A549 (cell line): ENCODE measurements around the gene GABRD. TPM values are rescaled to one million over a fixed set of nuclear protein-coding genes. Genes with fewer than 3 reads are reported as not detected.

ENCODE experiments used
- ATAC-seq, 2 experiments: fragments of 200-7000 bp in 1 of 2; fragments of >200 bp in 1 of 2; cut with Nextera tagmentation in 1 of 2; cut with Tn5 transposase in 1 of 2; 3 replicates each; pipeline versions ENCODE4 v1.8.0 to v1.9.1; 2018 to 2020; ENCODE audit warnings: mild to moderate bottlenecking in 1 of 2, moderate library complexity in 1 of 2
- CTCF ChIA-PET: fragments of 300-600 bp; sonication (Branson Sonifier 250); formaldehyde crosslinking; extraction: SDS; loops from one replicate; lab custom pipeline; 2021; ENCODE audit warnings: antibody characterized with exemption, inconsistent platforms; lab: Yijun Ruan, JAX
- POLR2A ChIA-PET: fragments of 350-600 bp; formaldehyde crosslinking; extraction: SDS; loops from one replicate; lab custom pipeline; 2021; ENCODE audit warnings: antibody characterized with exemption, inconsistent platforms; lab: Yijun Ruan, JAX
- DNase-seq, 2 experiments: peaks; one replicate each; pipeline versions ENCODE4 v3.0.0 to v3.0.0-alpha.2; 2011 to 2016; ENCODE audit warnings: low read depth in 1 of 2, low spot score in 1 of 2
- FAIRE-seq: peaks from 2 replicates; lab custom pipeline; 2011; peaks lifted over from hg19 to GRCh38; lab: Jason Lieb, UNC
- H3K27ac ChIP-seq, 2 experiments: fragments of >200 bp; sonication (Bioruptor Twin); formaldehyde crosslinking; 3 replicates each; pipeline ENCODE4 v1.5.1; 2016 to 2017
- H3K4me1 ChIP-seq: fragments of >200 bp; sonication (Bioruptor Twin); formaldehyde crosslinking; 3 replicates; pipeline ENCODE4 v1.6.1; 2016
- H3K4me2 ChIP-seq: fragments of >200 bp; sonication (Bioruptor Twin); formaldehyde crosslinking; 3 replicates; pipeline ENCODE4 v1.6.1; 2016
- H3K4me3 ChIP-seq: fragments of >200 bp; sonication (Bioruptor Twin); formaldehyde crosslinking; 3 replicates; pipeline ENCODE4 v1.5.1; 2016
- H3K9me3 ChIP-seq: fragments of >200 bp; sonication (Bioruptor Twin); formaldehyde crosslinking; 3 replicates; pipeline ENCODE4 v1.6.1; 2016
- CEBPB ChIP-seq, 2 experiments: fragments of >200 bp in 1 of 2; sonication (Bioruptor Twin) in 1 of 2; formaldehyde crosslinking in 1 of 2; IDR thresholded peaks; 2 replicates each; pipeline ENCODE4 v1.6.1; 2012 to 2016
- EHF ChIP-seq: fragments of 250-450 bp; sonication (Bioruptor Pico); IDR thresholded peaks from 2 replicates; pipeline ENCODE4 v1.5.0; 2020; ENCODE audit warnings: mild to moderate bottlenecking
- EHMT2 ChIP-seq: fragments of 200-600 bp; sonication (generic); IDR thresholded peaks from 2 replicates; pipeline ENCODE4 v1.6.1; 2016; ENCODE audit warnings: antibody characterized with exemption, low read depth, mild to moderate bottlenecking, moderate library complexity
- EP300 ChIP-seq, 2 experiments: fragments of >200 bp; sonication (Bioruptor Twin); formaldehyde crosslinking; IDR thresholded peaks; 2 replicates in 1 of 2; 3 replicates in 1 of 2; pipeline ENCODE4 v1.6.1; 2016 to 2017
- ESRRA ChIP-seq: fragments of 150-350 bp; IDR thresholded peaks from 2 replicates; pipeline ENCODE4 v1.6.1; 2014; ENCODE audit warnings: mild to moderate bottlenecking, low read length, borderline replicate concordance
- FOSB ChIP-seq: fragments of 250-450 bp; sonication (Bioruptor Pico); IDR thresholded peaks from 2 replicates; pipeline ENCODE4 v1.5.0; 2020; ENCODE audit warnings: mild to moderate bottlenecking, moderate library complexity
- FOXS1 ChIP-seq: fragments of 250-450 bp; sonication (Bioruptor Pico); IDR thresholded peaks from 2 replicates; pipeline ENCODE4 v1.5.0; 2020; ENCODE audit warnings: mild to moderate bottlenecking, moderate library complexity
- GATA3 ChIP-seq: IDR thresholded peaks from 2 replicates; pipeline ENCODE4 v1.6.1; 2012; ENCODE audit warnings: borderline replicate concordance
- HDAC2 ChIP-seq: fragments of 200-600 bp; sonication (generic); IDR thresholded peaks from 2 replicates; pipeline ENCODE4 v1.6.1; 2016
- HEYL ChIP-seq: fragments of 250-450 bp; sonication (Bioruptor Pico); IDR thresholded peaks from 2 replicates; pipeline ENCODE4 v1.8.0; 2021; ENCODE audit warnings: mild to moderate bottlenecking, moderate library complexity
- HOXB5 ChIP-seq: fragments of 250-450 bp; sonication (Bioruptor Pico); IDR thresholded peaks from 2 replicates; pipeline ENCODE4 v1.5.0; 2020; ENCODE audit warnings: mild to moderate bottlenecking, moderate library complexity
- JUNB ChIP-seq: fragments of >200 bp; sonication (Bioruptor Twin); formaldehyde crosslinking; IDR thresholded peaks from 2 replicates; pipeline ENCODE4 v1.6.1; 2016
- MYC ChIP-seq: IDR thresholded peaks from 2 replicates; pipeline ENCODE4 v1.6.1; 2012; ENCODE audit warnings: mild to moderate bottlenecking, inconsistent platforms, low read length, improper control_type of control experiment, borderline replicate concordance
- PHF8 ChIP-seq: fragments of 200-600 bp; sonication (generic); IDR thresholded peaks from 2 replicates; pipeline ENCODE4 v1.6.1; 2016; ENCODE audit warnings: low read depth, mild to moderate bottlenecking, antibody characterized with exemption, moderate library complexity, borderline replicate concordance
- RAD21 ChIP-seq, 2 experiments: fragments of >200 bp in 1 of 2; sonication (Bioruptor Twin) in 1 of 2; formaldehyde crosslinking in 1 of 2; IDR thresholded peaks in 1 of 2; conservative IDR thresholded peaks in 1 of 2; 2 replicates in 1 of 2; 3 replicates in 1 of 2; pipeline ENCODE4 v1.6.1; 2012 to 2018; ENCODE audit warnings: inconsistent platforms in 1 of 2
- RCOR1 ChIP-seq: fragments of 150-350 bp; IDR thresholded peaks from 2 replicates; pipeline ENCODE4 v1.6.1; 2014; ENCODE audit warnings: antibody characterized with exemption, low read length, low read depth
- RFX5 ChIP-seq: fragments of 450-650 bp; IDR thresholded peaks from 2 replicates; pipeline ENCODE4 v1.7.1; 2014; ENCODE audit warnings: antibody characterized with exemption, mild to moderate bottlenecking, moderate library complexity
- SMC3 ChIP-seq: fragments of >200 bp; sonication (Bioruptor Twin); formaldehyde crosslinking; IDR thresholded peaks from 3 replicates; pipeline ENCODE4 v1.6.1; 2018; ENCODE audit warnings: inconsistent platforms
- ZC3H11A ChIP-seq: fragments of 450-650 bp; IDR thresholded peaks from 2 replicates; pipeline ENCODE4 v1.6.1; 2014; ENCODE audit warnings: antibody characterized with exemption, mild to moderate bottlenecking
- WGBS: methylation state at CpG from one replicate; pipeline ENCODE4 v1.1.6; 2017; ENCODE audit errors: missing lambda C conversion rate; 5-methylcytosine and 5-hydroxymethylcytosine counted together
- polyA plus RNA-seq, 4 experiments: library from polyadenylated mRNA; depleted of rRNA in 3 of 4; stranded (reverse); fragments of >200 nt; fragmentation: RNase III in 1 of 4; extraction: RNeasy Plus Mini Kit Qiagen cat#74134 plus additional on column Dnase treatment in 1 of 4; gene quantifications; 2 replicates in 3 of 4; 3 replicates in 1 of 4; pipeline ENCODE4 v1.2.3, GENCODE V29; 2011 to 2017
- TF ChIP-seq, protein P1 (sequence below): fragments of 150-350 bp; IDR thresholded peaks from 2 replicates; pipeline ENCODE4 v1.6.1; 2014; ENCODE audit warnings: low read depth, mild to moderate bottlenecking, low read length
- TF ChIP-seq, protein P2 (sequence below): fragments of >200 bp; sonication (Bioruptor Twin); formaldehyde crosslinking; IDR thresholded peaks from 3 replicates; pipeline ENCODE4 v1.6.1; 2016
- TF ChIP-seq, protein P3 (sequence below): fragments of >200 bp; sonication (Bioruptor Twin); formaldehyde crosslinking; IDR thresholded peaks from 3 replicates; pipeline ENCODE4 v1.5.1; 2016

Gene GABRD
- polyA plus RNA-seq, 2 of the 4 experiments (the other 2 are of a cell fraction): 0.12 to 0.52 TPM

DNA sequence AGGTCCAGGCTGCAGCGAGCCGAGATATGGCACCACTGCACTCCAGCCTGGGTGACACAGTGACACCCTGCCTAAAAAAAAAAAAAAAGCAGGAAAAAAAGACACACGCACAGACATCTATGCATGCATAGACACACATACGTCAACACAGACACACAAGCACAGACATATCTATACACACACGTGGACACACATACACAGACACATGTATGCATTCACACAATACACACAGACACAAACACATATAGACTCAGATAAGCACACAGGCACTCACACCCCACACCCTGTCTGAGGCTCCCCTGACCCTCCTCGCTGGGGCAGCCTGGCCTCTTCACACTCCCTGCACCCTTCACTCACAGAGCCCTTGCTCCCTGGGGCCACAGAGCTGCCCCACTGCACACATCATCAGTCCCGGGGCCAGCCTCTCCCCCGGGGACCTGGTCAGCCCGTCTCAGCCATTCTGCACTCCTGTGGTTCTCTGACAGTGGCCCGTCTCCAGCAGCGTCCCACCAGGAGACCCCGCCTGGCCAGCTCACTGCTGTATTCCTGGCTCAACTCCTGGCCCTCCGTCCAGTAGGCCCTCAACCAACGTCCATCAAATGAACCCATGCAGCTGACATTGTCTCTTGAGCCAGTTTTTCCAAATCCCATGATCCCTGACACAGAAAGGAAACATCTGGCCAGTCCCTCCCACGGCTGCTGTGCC lies 26.5 kb downstream of the GABRD start (continued):
- TF ChIP-seq, protein P1, sequence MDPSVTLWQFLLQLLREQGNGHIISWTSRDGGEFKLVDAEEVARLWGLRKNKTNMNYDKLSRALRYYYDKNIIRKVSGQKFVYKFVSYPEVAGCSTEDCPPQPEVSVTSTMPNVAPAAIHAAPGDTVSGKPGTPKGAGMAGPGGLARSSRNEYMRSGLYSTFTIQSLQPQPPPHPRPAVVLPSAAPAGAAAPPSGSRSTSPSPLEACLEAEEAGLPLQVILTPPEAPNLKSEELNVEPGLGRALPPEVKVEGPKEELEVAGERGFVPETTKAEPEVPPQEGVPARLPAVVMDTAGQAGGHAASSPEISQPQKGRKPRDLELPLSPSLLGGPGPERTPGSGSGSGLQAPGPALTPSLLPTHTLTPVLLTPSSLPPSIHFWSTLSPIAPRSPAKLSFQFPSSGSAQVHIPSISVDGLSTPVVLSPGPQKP: no peak
- TF ChIP-seq ESRRA (no peak), FOSB (CRISPR knock-in tag) (no peak), MYC (no peak), EP300 (IDR thresholded peaks at IDR 0.05) (no peak), HEYL (CRISPR knock-in tag) (no peak), PHF8 (no peak)

DNA sequence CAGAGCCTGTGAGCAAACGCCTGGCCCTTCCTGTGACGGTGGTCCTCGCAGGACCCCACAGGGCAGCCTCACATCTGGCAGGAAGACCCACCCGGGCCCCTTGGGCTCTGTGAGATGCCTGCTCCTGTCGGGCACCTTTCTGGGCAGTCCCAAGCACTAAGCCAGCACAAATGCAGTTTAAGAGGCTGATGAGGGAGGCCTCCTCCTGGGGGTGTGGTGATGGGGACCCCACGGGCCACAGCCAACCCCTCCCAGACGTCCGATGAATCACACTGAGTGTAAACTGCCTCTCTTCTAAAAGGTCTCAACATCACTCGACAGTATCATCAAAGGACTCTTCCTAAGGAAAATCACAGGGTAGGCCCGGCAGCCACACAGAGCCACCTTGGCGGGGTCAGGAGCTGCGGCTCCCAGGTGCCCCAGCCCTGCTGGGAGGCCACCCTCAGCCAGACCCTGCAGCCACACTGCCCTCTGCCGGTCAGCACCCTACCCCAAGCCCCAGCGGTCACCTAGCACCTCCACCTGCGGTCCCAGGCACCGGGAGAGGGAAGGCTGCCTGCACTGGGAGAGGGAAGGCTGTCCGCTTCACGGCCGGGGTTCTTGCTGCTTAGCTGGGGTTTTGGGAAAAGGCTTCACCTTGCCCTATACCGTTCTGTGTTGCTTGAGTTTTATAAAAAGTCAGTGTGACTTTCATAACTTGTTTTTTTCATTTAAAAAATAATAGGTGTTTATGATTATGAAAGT lies 27.2 kb downstream of the GABRD start:
- DNase-seq (peak; percentile 52 to 64), FAIRE-seq (no peak), ATAC-seq (peak; percentile 60 to 73)
- Histone ChIP-seq H3K4me3 (no peak overlapping the region), H3K4me2 (no peak overlapping the region), H3K9me3 (no peaks in the 10 kb centered on the region), H3K27ac (no peak overlapping the region), H3K4me1 (0 out of 3 replicates have a peak, but pooled peaks cover 2% of the 10 kb centered on the region)
- POLR2A ChIA-PET: no interaction called here
- TF ChIP-seq RCOR1: no peak
- no peak for TF ChIP-seq ZC3H11A
- TF ChIP-seq CEBPB (IDR thresholded peaks at IDR 0.05): no peak
- TF ChIP-seq EHMT2: no peak
- TF ChIP-seq RFX5: no peak
- TF ChIP-seq FOXS1 (CRISPR knock-in tag): no peak
- no peak for TF ChIP-seq HDAC2
- TF ChIP-seq, protein P2, sequence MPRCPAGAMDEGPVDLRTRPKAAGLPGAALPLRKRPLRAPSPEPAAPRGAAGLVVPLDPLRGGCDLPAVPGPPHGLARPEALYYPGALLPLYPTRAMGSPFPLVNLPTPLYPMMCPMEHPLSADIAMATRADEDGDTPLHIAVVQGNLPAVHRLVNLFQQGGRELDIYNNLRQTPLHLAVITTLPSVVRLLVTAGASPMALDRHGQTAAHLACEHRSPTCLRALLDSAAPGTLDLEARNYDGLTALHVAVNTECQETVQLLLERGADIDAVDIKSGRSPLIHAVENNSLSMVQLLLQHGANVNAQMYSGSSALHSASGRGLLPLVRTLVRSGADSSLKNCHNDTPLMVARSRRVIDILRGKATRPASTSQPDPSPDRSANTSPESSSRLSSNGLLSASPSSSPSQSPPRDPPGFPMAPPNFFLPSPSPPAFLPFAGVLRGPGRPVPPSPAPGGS: no peak
- no peak for TF ChIP-seq GATA3
- no peak for TF ChIP-seq FOSB (CRISPR knock-in tag)
- TF ChIP-seq RAD21 (conservative IDR thresholded peaks at IDR 0.05 in 1 of 2, IDR thresholded peaks at IDR 0.05 in 1 of 2): peak; percentile 61 to 70
- peak; percentile 49 for TF ChIP-seq SMC3
- TF ChIP-seq JUNB: no peak
- TF ChIP-seq EHF (CRISPR knock-in tag): no peak
- TF ChIP-seq, protein P3, sequence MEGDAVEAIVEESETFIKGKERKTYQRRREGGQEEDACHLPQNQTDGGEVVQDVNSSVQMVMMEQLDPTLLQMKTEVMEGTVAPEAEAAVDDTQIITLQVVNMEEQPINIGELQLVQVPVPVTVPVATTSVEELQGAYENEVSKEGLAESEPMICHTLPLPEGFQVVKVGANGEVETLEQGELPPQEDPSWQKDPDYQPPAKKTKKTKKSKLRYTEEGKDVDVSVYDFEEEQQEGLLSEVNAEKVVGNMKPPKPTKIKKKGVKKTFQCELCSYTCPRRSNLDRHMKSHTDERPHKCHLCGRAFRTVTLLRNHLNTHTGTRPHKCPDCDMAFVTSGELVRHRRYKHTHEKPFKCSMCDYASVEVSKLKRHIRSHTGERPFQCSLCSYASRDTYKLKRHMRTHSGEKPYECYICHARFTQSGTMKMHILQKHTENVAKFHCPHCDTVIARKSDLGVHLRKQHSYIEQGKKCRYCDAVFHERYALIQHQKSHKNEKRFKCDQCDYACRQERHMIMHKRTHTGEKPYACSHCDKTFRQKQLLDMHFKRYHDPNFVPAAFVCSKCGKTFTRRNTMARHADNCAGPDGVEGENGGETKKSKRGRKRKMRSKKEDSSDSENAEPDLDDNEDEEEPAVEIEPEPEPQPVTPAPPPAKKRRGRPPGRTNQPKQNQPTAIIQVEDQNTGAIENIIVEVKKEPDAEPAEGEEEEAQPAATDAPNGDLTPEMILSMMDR: peak; percentile 61
- no peak for TF ChIP-seq HOXB5 (CRISPR knock-in tag)
- WGBS: 44% methylated on average over 12 of the region's 20 CpGs
- CTCF ChIA-PET: interaction anchor here (0.6 to 9.5 kb wide), 29 partner anchors 8 to 1592 kb away, joined by 3 to 127 read pairs (median 5); no protein-coding TSS in a partner anchor
